ENCODE measurements around the gene MYO1F.

Gene MYO1F

GRCh38 chr19:8478598-8478997 is 98.6 kb downstream of the MYO1F start:
- Histone ChIP-seq H4K20me1 (ENCODE audit: insufficient read depth) (peaks cover 5% of the 10 kb centered on the region; the same call in 1 of the 2 replicates), H2AFZ (ENCODE audit: low read depth) (no peak overlapping the region), H3K36me3 (ENCODE audit: insufficient read depth) (no peaks in the 10 kb centered on the region; the same call in 1 of the 2 replicates), H3K27ac (no peak overlapping the region), H3K27me3 (ENCODE audit: insufficient read depth, low read depth) (no peaks in the 10 kb centered on the region), H3K9ac (no peak overlapping the region), H3K4me1 (ENCODE audit: low read depth, poor library complexity, severe bottlenecking) (no peaks in the 10 kb centered on the region), H3K79me2 (ENCODE audit: insufficient read depth, low read depth) (peaks cover 83% of the 10 kb centered on the region), H3K4me3 (IDR thresholded peaks at IDR 0.05; ENCODE audit: insufficient read depth, low read depth, low read length) (no peak overlapping the region), H3K4me2 (no peak overlapping the region)
- no peak for TF ChIP-seq CTCF (conservative IDR thresholded peaks at IDR 0.05; ENCODE audit: low read depth, low read length)

GRCh38 chr19:8477889-8478288 is 99.4 kb downstream of the MYO1F start:
- Histone ChIP-seq H3K36me3 (ENCODE audit: insufficient read depth) (no peaks in the 10 kb centered on the region; the same call in 1 of the 2 replicates), H3K4me2 (no peak overlapping the region), H3K79me2 (ENCODE audit: insufficient read depth, low read depth) (peaks cover 78% of the 10 kb centered on the region), H2AFZ (ENCODE audit: low read depth) (no peak overlapping the region), H3K4me1 (ENCODE audit: low read depth, poor library complexity, severe bottlenecking) (no peaks in the 10 kb centered on the region), H4K20me1 (ENCODE audit: insufficient read depth) (peaks cover 5% of the 10 kb centered on the region; the same call in 1 of the 2 replicates), H3K9ac (no peak overlapping the region), H3K27ac (no peak overlapping the region), H3K27me3 (ENCODE audit: insufficient read depth, low read depth) (no peaks in the 10 kb centered on the region), H3K4me3 (IDR thresholded peaks at IDR 0.05; ENCODE audit: insufficient read depth, low read depth, low read length) (no peak overlapping the region)
- TF ChIP-seq CTCF (conservative IDR thresholded peaks at IDR 0.05; ENCODE audit: low read depth, low read length) = no peak

- no peak overlapping the region for H3K4me2 ChIP-seq
- no peaks in the 10 kb centered on the region; the same call in 1 of the 2 replicates for H3K36me3 ChIP-seq (ENCODE audit: insufficient read depth)
- H3K4me1 ChIP-seq (ENCODE audit: low read depth, poor library complexity, severe bottlenecking) = no peaks in the 10 kb centered on the region
- no peak for TF ChIP-seq CTCF (conservative IDR thresholded peaks at IDR 0.05; ENCODE audit: low read depth, low read length)
- no peak overlapping the region for H2AFZ ChIP-seq (ENCODE audit: low read depth)
- H3K27ac ChIP-seq = no peak overlapping the region
- H3K9ac ChIP-seq = no peak overlapping the region
- H3K4me3 ChIP-seq (IDR thresholded peaks at IDR 0.05; ENCODE audit: insufficient read depth, low read depth, low read length) = no peak overlapping the region
- peaks cover 65% of the 10 kb centered on the region for H3K79me2 ChIP-seq (ENCODE audit: insufficient read depth, low read depth)
- no peaks in the 10 kb centered on the region for H3K27me3 ChIP-seq (ENCODE audit: insufficient read depth, low read depth)
- peaks cover 5% of the 10 kb centered on the region; the same call in 1 of the 2 replicates for H4K20me1 ChIP-seq (ENCODE audit: insufficient read depth)
Observed at GRCh38 chr19:8476524-8476923, 100.7 kb downstream of the MYO1F start.

- no peak overlapping the region for H3K27ac ChIP-seq
- no peak overlapping the region for H2AFZ ChIP-seq (ENCODE audit: low read depth)
Observed at GRCh38 chr19:8475005-8475404, 102.2 kb downstream of the MYO1F start.

More at GRCh38 chr19:8475005-8475404, 102.2 kb downstream of the MYO1F start:
- no peak overlapping the region for H3K9ac ChIP-seq
- H3K79me2 ChIP-seq (ENCODE audit: insufficient read depth, low read depth) = peaks cover 54% of the 10 kb centered on the region; the same call in 1 of the 2 replicates
- H3K4me3 ChIP-seq (IDR thresholded peaks at IDR 0.05; ENCODE audit: insufficient read depth, low read depth, low read length) = no peak overlapping the region
- no peaks in the 10 kb centered on the region for H3K4me1 ChIP-seq (ENCODE audit: low read depth, poor library complexity, severe bottlenecking)
- H3K27me3 ChIP-seq (ENCODE audit: insufficient read depth, low read depth) = no peaks in the 10 kb centered on the region
- no peak for TF ChIP-seq CTCF (conservative IDR thresholded peaks at IDR 0.05; ENCODE audit: low read depth, low read length)
- H3K4me2 ChIP-seq = no peak overlapping the region
- peaks cover 5% of the 10 kb centered on the region; the same call in 1 of the 2 replicates for H4K20me1 ChIP-seq (ENCODE audit: insufficient read depth)
- peaks cover 6% of the 10 kb centered on the region; the same call in 1 of the 2 replicates for H3K36me3 ChIP-seq (ENCODE audit: insufficient read depth)
